Fibroblast of skin of left biceps (primary cell): ENCODE results near the gene ZNF438.
"Not testable (repeated sequence)": the region's sequence is repeated elsewhere in the genome, so short reads cannot be mapped to it uniquely, and the experiment has no call there.

Experiments
- DNase-seq, 2 experiments: peaks; one replicate each; pipeline ENCODE4 v3.0.0-alpha.2; 2013; ENCODE audit warnings: low read depth in 2 of 2

The ZNF438 gene

GRCh38 chr10:30940256-30940655 is 91.4 kb downstream of the ZNF438 start:
- no peak for DNase-seq

- no peak for DNase-seq
Measured at GRCh38 chr10:30939643-30940251, 91.9 kb downstream of the ZNF438 start.

GRCh38 chr10:30935078-30935477 is 96.6 kb downstream of the ZNF438 start:
- DNase-seq = no peak

GRCh38 chr10:30931094-30931493 is 100.6 kb downstream of the ZNF438 start:
- DNase-seq = no peak

GRCh38 chr10:30929901-30930520 is 101.7 kb downstream of the ZNF438 start:
- no peak for DNase-seq

- not testable (repeated sequence) for DNase-seq
Measured at GRCh38 chr10:30929311-30929729, 102.3 kb downstream of the ZNF438 start.

- DNase-seq = no peak
Measured at GRCh38 chr10:30928742-30929141, 102.9 kb downstream of the ZNF438 start.

GRCh38 chr10:30918651-30919050 is 113.0 kb downstream of the ZNF438 start:
- DNase-seq = no peak

GRCh38 chr10:30917789-30918188 is 113.9 kb downstream of the ZNF438 start:
- DNase-seq = no peak

- no peak for DNase-seq
Measured at GRCh38 chr10:30917067-30917466, 114.6 kb downstream of the ZNF438 start.

- peak in 1 of 2 experiments; percentile 16 for DNase-seq
Measured at GRCh38 chr10:30915146-30915545, 116.5 kb downstream of the ZNF438 start.

GRCh38 chr10:30911303-30911863 is 120.3 kb downstream of the ZNF438 start:
- DNase-seq = no peak

GRCh38 chr10:30903397-30904138 is 128.1 kb downstream of the ZNF438 start:
- no peak for DNase-seq

- no peak for DNase-seq
Measured at GRCh38 chr10:30902621-30903396, 128.9 kb downstream of the ZNF438 start.

- not testable (repeated sequence) for DNase-seq
Measured at GRCh38 chr10:30901487-30901886, 130.2 kb downstream of the ZNF438 start.

GRCh38 chr10:30898964-30899363 is 132.7 kb downstream of the ZNF438 start:
- DNase-seq = no peak

GRCh38 chr10:30897547-30897946 is 134.1 kb downstream of the ZNF438 start:
- no peak for DNase-seq

GRCh38 chr10:30897048-30897447 is 134.6 kb downstream of the ZNF438 start:
- no peak for DNase-seq

- DNase-seq = no peak
Measured at GRCh38 chr10:30894221-30894620, 137.4 kb downstream of the ZNF438 start.

- no peak for DNase-seq
Measured at GRCh38 chr10:30893208-30893607, 138.5 kb downstream of the ZNF438 start.

GRCh38 chr10:30887839-30888238 is 143.8 kb downstream of the ZNF438 start:
- no peak for DNase-seq

GRCh38 chr10:30885423-30885822 is 146.2 kb downstream of the ZNF438 start:
- DNase-seq = no peak
